Stimulated activated CD4-positive, alpha-beta T cell treated with anti-CD3 and anti-CD28 coated beads, Interleukin-4, amount 100 ng/mL, for 24 hours (primary cell): ENCODE results near the gene GALNT11.
A peak's percentile ranks its signal among the peaks of the same experiment; 100 is the strongest.
"Not testable (repeated sequence)": the region's sequence is repeated elsewhere in the genome, so short reads cannot be mapped to it uniquely, and the experiment has no call there.

Source experiments
- DNase-seq: peaks from one replicate; pipeline ENCODE4 v3.0.0-alpha.2; 2020

Gene GALNT11

GRCh38 chr7:152025077-152025936 is at the start of gene GALNT11:
Gene GALNT11 (plus strand): TSS chr7:152025674. CDS start chr7:152094228, 68,554 bp downstream.
- peak; percentile 85 for DNase-seq

- DNase-seq = no peak
Observed at GRCh38 chr7:151978616-151979015, 46.9 kb upstream of the GALNT11 start.

- DNase-seq = no peak
Observed at GRCh38 chr7:151981223-151981622, 44.3 kb upstream of the GALNT11 start.

- DNase-seq = no peak
Observed at GRCh38 chr7:151982806-151983205, 42.7 kb upstream of the GALNT11 start.

GRCh38 chr7:151984612-151985011 is 40.9 kb upstream of the GALNT11 start:
- DNase-seq = no peak

GRCh38 chr7:151987748-151988529 is 37.5 kb upstream of the GALNT11 start:
- DNase-seq = no peak

GRCh38 chr7:151992375-151992774 is 33.1 kb upstream of the GALNT11 start:
- peak; percentile 28 for DNase-seq

GRCh38 chr7:151993977-151994676 is 31.3 kb upstream of the GALNT11 start:
- DNase-seq = peak; percentile 33

- no peak for DNase-seq
Observed at GRCh38 chr7:151999424-152000090, 25.9 kb upstream of the GALNT11 start.

- no peak for DNase-seq
Observed at GRCh38 chr7:152000191-152000590, 25.3 kb upstream of the GALNT11 start.

- DNase-seq = no peak
Observed at GRCh38 chr7:152006336-152006735, 19.1 kb upstream of the GALNT11 start.

- DNase-seq = no peak
Observed at GRCh38 chr7:152011860-152012259, 13.6 kb upstream of the GALNT11 start.

- no peak for DNase-seq
Observed at GRCh38 chr7:152013230-152013629, 12.2 kb upstream of the GALNT11 start.

GRCh38 chr7:152013974-152014373 is 11.5 kb upstream of the GALNT11 start:
- no peak for DNase-seq

- no peak for DNase-seq
Observed at GRCh38 chr7:152014722-152015121, 10.8 kb upstream of the GALNT11 start.

GRCh38 chr7:152015600-152015999 is 9.9 kb upstream of the GALNT11 start:
- no peak for DNase-seq

GRCh38 chr7:152016947-152017346 is 8.5 kb upstream of the GALNT11 start:
- no peak for DNase-seq

- not testable (repeated sequence) for DNase-seq
Observed at GRCh38 chr7:152017683-152018082, 7.8 kb upstream of the GALNT11 start.

- not testable (repeated sequence) for DNase-seq
Observed at GRCh38 chr7:152021740-152022139, 3.7 kb upstream of the GALNT11 start.

GRCh38 chr7:152025937-152026890 is 740 bp downstream of the GALNT11 start:
- no peak for DNase-seq
